A549 (cell line): Measurements from ENCODE around the gene RGSL1. TPM values are rescaled to one million over a fixed set of nuclear protein-coding genes. Genes with fewer than 3 reads are reported as not detected.

Experiments used
- ATAC-seq, 2 experiments: fragments of 200-7000 bp in 1 of 2; fragments of >200 bp in 1 of 2; cut with Nextera tagmentation in 1 of 2; cut with Tn5 transposase in 1 of 2; 3 replicates each; pipeline versions ENCODE4 v1.8.0 to v1.9.1; 2018 to 2020; ENCODE audit warnings: mild to moderate bottlenecking in 1 of 2, moderate library complexity in 1 of 2
- CTCF ChIA-PET: fragments of 300-600 bp; sonication (Branson Sonifier 250); formaldehyde crosslinking; extraction: SDS; loops from one replicate; lab custom pipeline; 2021; ENCODE audit warnings: antibody characterized with exemption, inconsistent platforms; lab: Yijun Ruan, JAX
- POLR2A ChIA-PET: fragments of 350-600 bp; formaldehyde crosslinking; extraction: SDS; loops from one replicate; lab custom pipeline; 2021; ENCODE audit warnings: antibody characterized with exemption, inconsistent platforms; lab: Yijun Ruan, JAX
- DNase-seq, 2 experiments: peaks; one replicate each; pipeline versions ENCODE4 v3.0.0 to v3.0.0-alpha.2; 2011 to 2016; ENCODE audit warnings: low read depth in 1 of 2, low spot score in 1 of 2
- FAIRE-seq: peaks from 2 replicates; lab custom pipeline; 2011; peaks lifted over from hg19 to GRCh38; lab: Jason Lieb, UNC
- H3K27ac ChIP-seq, 2 experiments: fragments of >200 bp; sonication (Bioruptor Twin); formaldehyde crosslinking; 3 replicates each; pipeline ENCODE4 v1.5.1; 2016 to 2017
- H3K4me1 ChIP-seq: fragments of >200 bp; sonication (Bioruptor Twin); formaldehyde crosslinking; 3 replicates; pipeline ENCODE4 v1.6.1; 2016
- H3K4me2 ChIP-seq: fragments of >200 bp; sonication (Bioruptor Twin); formaldehyde crosslinking; 3 replicates; pipeline ENCODE4 v1.6.1; 2016
- H3K4me3 ChIP-seq: fragments of >200 bp; sonication (Bioruptor Twin); formaldehyde crosslinking; 3 replicates; pipeline ENCODE4 v1.5.1; 2016
- H3K9me3 ChIP-seq: fragments of >200 bp; sonication (Bioruptor Twin); formaldehyde crosslinking; 3 replicates; pipeline ENCODE4 v1.6.1; 2016
- CBX2 ChIP-seq: fragments of 200-600 bp; sonication (generic); IDR thresholded peaks from 2 replicates; pipeline ENCODE4 v1.6.1; 2016; ENCODE audit warnings: low read depth, mild to moderate bottlenecking, borderline replicate concordance
- CHD2 ChIP-seq: fragments of 150-350 bp; IDR thresholded peaks from 2 replicates; pipeline ENCODE4 v1.6.1; 2014; ENCODE audit warnings: low read length; ENCODE audit not compliant: partially characterized antibody
- CHD4 ChIP-seq: fragments of 200-600 bp; sonication (generic); IDR thresholded peaks from 2 replicates; pipeline ENCODE4 v1.6.1; 2016; ENCODE audit warnings: antibody characterized with exemption, mild to moderate bottlenecking, borderline replicate concordance
- FOSL2 ChIP-seq, 2 experiments: fragments of 450-650 bp in 1 of 2; fragments of >200 bp in 1 of 2; sonication (Bioruptor Twin) in 1 of 2; formaldehyde crosslinking; IDR thresholded peaks; 2 replicates each; pipeline versions ENCODE4 v1.5.0 to v1.6.1; 2016 to 2020; ENCODE audit warnings: mild to moderate bottlenecking in 1 of 2, moderate library complexity in 1 of 2
- FOXS1 ChIP-seq: fragments of 250-450 bp; sonication (Bioruptor Pico); IDR thresholded peaks from 2 replicates; pipeline ENCODE4 v1.5.0; 2020; ENCODE audit warnings: mild to moderate bottlenecking, moderate library complexity
- GATA3 ChIP-seq: IDR thresholded peaks from 2 replicates; pipeline ENCODE4 v1.6.1; 2012; ENCODE audit warnings: borderline replicate concordance
- HDAC2 ChIP-seq: fragments of 200-600 bp; sonication (generic); IDR thresholded peaks from 2 replicates; pipeline ENCODE4 v1.6.1; 2016
- HEYL ChIP-seq: fragments of 250-450 bp; sonication (Bioruptor Pico); IDR thresholded peaks from 2 replicates; pipeline ENCODE4 v1.8.0; 2021; ENCODE audit warnings: mild to moderate bottlenecking, moderate library complexity
- HOXA7 ChIP-seq: fragments of 250-450 bp; sonication (Bioruptor Pico); IDR thresholded peaks from 2 replicates; pipeline ENCODE4 v1.5.0; 2020; ENCODE audit warnings: mild to moderate bottlenecking, moderate library complexity
- HOXB13 ChIP-seq: fragments of 250-450 bp; sonication (Bioruptor Pico); IDR thresholded peaks from 2 replicates; pipeline ENCODE4 v1.5.0; 2020; ENCODE audit warnings: low read depth, mild to moderate bottlenecking, moderate library complexity
- MAZ ChIP-seq: fragments of 150-350 bp; IDR thresholded peaks from 2 replicates; pipeline ENCODE4 v1.6.1; 2014; ENCODE audit warnings: antibody characterized with exemption, low read depth, low read length, borderline replicate concordance
- NPAS2 ChIP-seq: fragments of 250-450 bp; sonication (Bioruptor Pico); IDR thresholded peaks from 2 replicates; pipeline ENCODE4 v1.8.0; 2022; ENCODE audit warnings: mild to moderate bottlenecking, moderate library complexity, borderline replicate concordance
- POLR2A ChIP-seq: IDR thresholded peaks from 2 replicates; pipeline ENCODE4 v1.6.1; 2012; ENCODE audit warnings: mild to moderate bottlenecking, low read length
- POLR2AphosphoS2 ChIP-seq: conservative IDR thresholded peaks from 2 replicates; pipeline ENCODE4 v1.6.1; 2012; ENCODE audit warnings: low read length, improper control_type of control experiment, inconsistent platforms
- RAD21 ChIP-seq, 2 experiments: fragments of >200 bp in 1 of 2; sonication (Bioruptor Twin) in 1 of 2; formaldehyde crosslinking in 1 of 2; IDR thresholded peaks in 1 of 2; conservative IDR thresholded peaks in 1 of 2; 2 replicates in 1 of 2; 3 replicates in 1 of 2; pipeline ENCODE4 v1.6.1; 2012 to 2018; ENCODE audit warnings: inconsistent platforms in 1 of 2
- RARB ChIP-seq: fragments of 250-450 bp; sonication (Bioruptor Pico); IDR thresholded peaks from 2 replicates; pipeline ENCODE4 v1.8.0; 2021; ENCODE audit warnings: mild to moderate bottlenecking, moderate library complexity
- ZSCAN20 ChIP-seq: fragments of 250-450 bp; sonication (Bioruptor Pico); IDR thresholded peaks from 2 replicates; pipeline ENCODE4 v1.8.0; 2022; ENCODE audit warnings: mild to moderate bottlenecking, moderate library complexity
- WGBS: methylation state at CpG from one replicate; pipeline ENCODE4 v1.1.6; 2017; ENCODE audit errors: missing lambda C conversion rate; 5-methylcytosine and 5-hydroxymethylcytosine counted together
- polyA plus RNA-seq, 4 experiments: library from polyadenylated mRNA; depleted of rRNA in 3 of 4; stranded (reverse); fragments of >200 nt; fragmentation: RNase III in 1 of 4; extraction: RNeasy Plus Mini Kit Qiagen cat#74134 plus additional on column Dnase treatment in 1 of 4; gene quantifications; 2 replicates in 3 of 4; 3 replicates in 1 of 4; pipeline ENCODE4 v1.2.3, GENCODE V29; 2011 to 2017
- TF ChIP-seq, protein P1 (sequence below): IDR thresholded peaks from 2 replicates; pipeline ENCODE4 v1.6.1; 2012; ENCODE audit warnings: low read depth, borderline replicate concordance
- TF ChIP-seq, protein P2 (sequence below): IDR thresholded peaks from 2 replicates; pipeline ENCODE4 v1.6.1; 2012
- TF ChIP-seq, protein P3 (sequence below): fragments of >200 bp; sonication (Bioruptor Twin); formaldehyde crosslinking; IDR thresholded peaks from 3 replicates; pipeline ENCODE4 v1.6.1; 2016
- TF ChIP-seq, protein P4 (sequence below): IDR thresholded peaks from 2 replicates; pipeline ENCODE4 v1.6.1; 2012
- TF ChIP-seq, protein P5 (sequence below): fragments of >200 bp; sonication (Bioruptor Twin); formaldehyde crosslinking; IDR thresholded peaks from 2 replicates; pipeline ENCODE4 v1.6.1; 2016
- TF ChIP-seq, protein P6 (sequence below): fragments of >200 bp; sonication (Bioruptor Twin); formaldehyde crosslinking; IDR thresholded peaks from 3 replicates; pipeline ENCODE4 v1.5.1; 2016

Gene RGSL1
- polyA plus RNA-seq, 2 of the 4 experiments (the other 2 are of a cell fraction) = not detected

DNA sequence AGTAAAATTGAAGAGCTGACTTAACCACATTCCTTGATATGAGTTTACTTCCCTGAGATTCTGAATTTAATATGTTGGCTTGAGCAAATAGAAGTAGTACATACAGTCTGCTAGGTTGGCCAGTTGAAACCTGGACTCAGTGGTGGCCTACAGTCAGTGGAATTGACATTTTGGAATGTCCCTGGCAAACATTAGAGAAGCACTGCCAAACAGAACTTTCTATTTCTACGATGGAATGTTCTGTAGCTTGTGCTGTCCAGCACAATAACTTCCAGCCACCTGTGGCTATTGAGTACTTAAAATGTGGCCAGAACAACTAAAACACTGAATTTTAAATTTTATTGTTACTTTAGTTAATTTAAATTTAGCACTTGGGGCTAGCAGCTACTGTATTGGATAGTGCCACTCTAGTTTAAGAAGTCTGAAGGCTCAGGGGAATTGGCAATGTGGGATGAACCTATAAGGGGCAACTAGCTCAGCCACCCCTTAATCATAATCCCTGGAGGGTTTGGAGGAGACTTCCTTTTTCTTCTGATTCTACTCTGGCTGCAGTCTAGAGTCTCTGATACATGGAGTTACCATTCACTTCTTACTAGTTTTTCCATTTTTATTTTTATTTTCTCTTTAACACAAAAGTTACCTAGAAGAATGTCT is 39.2 kb upstream of the RGSL1 start:
- 5% methylated on average over 1 of the region's 1 CpG for WGBS
- POLR2A ChIA-PET = no interaction called here
- CTCF ChIA-PET = interaction anchor here (0.9 to 1.8 kb wide), 3 partner anchors 9 to 267 kb away, joined by 3 to 4 read pairs (median 4); no protein-coding TSS in a partner anchor

DNA sequence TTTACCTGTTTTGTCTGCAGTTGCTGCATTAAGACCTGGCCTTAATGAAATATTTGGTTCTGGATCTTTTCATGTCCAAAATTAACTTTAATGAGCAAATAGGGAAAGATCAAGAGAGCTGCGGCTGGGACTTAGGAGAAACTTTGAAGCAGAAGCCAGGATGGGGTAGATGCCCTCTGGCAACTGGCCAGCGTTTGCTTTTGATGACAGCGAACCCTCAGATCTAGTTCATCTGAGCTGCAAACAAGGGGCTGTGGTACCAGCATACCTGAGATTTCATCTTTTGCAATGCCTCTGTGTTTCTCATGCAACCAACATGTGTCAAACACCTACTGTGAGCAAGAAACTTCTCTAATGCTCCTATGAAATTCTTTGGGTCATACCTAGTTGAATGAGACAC is 36.5 kb upstream of the RGSL1 start:
- Histone ChIP-seq H3K9me3 (no peaks in the 10 kb centered on the region), H3K4me3 (no peak overlapping the region), H3K4me2 (no peak overlapping the region), H3K27ac (no peak overlapping the region), H3K4me1 (no peaks in the 10 kb centered on the region)
- ATAC-seq (no peak), DNase-seq (no peak), FAIRE-seq (no peak)
- WGBS = 44% methylated on average over 3 of the region's 3 CpGs
- TF ChIP-seq NPAS2 (CRISPR knock-in tag) (no peak), FOSL2 (IDR thresholded peaks at IDR 0.05) (no peak), FOSL2 (CRISPR knock-in tag; IDR thresholded peaks at IDR 0.05) (no peak), MAZ (no peak)
- TF ChIP-seq, protein P1, sequence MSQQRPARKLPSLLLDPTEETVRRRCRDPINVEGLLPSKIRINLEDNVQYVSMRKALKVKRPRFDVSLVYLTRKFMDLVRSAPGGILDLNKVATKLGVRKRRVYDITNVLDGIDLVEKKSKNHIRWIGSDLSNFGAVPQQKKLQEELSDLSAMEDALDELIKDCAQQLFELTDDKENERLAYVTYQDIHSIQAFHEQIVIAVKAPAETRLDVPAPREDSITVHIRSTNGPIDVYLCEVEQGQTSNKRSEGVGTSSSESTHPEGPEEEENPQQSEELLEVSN = no peak
- POLR2A ChIA-PET = no interaction called here
- CTCF ChIA-PET = interaction anchor here (0.9 kb wide), 1 partner anchor 17 kb away, joined by 3 read pairs; no protein-coding TSS in a partner anchor

More for the DNA sequence above, 39.2 kb upstream of the RGSL1 start:
- no peak for FAIRE-seq
- Histone ChIP-seq H3K27ac (no peak overlapping the region), H3K4me2 (no peak overlapping the region), H3K4me1 (no peaks in the 10 kb centered on the region), H3K4me3 (no peak overlapping the region), H3K9me3 (no peaks in the 10 kb centered on the region)
- TF ChIP-seq FOXS1 (CRISPR knock-in tag) (no peak), HOXB13 (no peak), HEYL (no peak), POLR2A (no peak), NPAS2 (CRISPR knock-in tag) (no peak), ZSCAN20 (CRISPR knock-in tag) (no peak), CHD2 (no peak), POLR2AphosphoS2 (no peak), GATA3 (no peak), HDAC2 (no peak), CHD4 (no peak), HOXA7 (no peak), RAD21 (conservative IDR thresholded peaks at IDR 0.05 in 1 of 2, IDR thresholded peaks at IDR 0.05 in 1 of 2) (no peak), RARB (CRISPR knock-in tag) (no peak), CBX2 (no peak)
- TF ChIP-seq, protein P2, sequence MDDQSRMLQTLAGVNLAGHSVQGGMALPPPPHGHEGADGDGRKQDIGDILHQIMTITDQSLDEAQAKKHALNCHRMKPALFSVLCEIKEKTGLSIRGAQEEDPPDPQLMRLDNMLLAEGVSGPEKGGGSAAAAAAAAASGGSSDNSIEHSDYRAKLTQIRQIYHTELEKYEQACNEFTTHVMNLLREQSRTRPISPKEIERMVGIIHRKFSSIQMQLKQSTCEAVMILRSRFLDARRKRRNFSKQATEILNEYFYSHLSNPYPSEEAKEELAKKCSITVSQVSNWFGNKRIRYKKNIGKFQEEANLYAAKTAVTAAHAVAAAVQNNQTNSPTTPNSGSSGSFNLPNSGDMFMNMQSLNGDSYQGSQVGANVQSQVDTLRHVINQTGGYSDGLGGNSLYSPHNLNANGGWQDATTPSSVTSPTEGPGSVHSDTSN = no peak
- TF ChIP-seq, protein P3, sequence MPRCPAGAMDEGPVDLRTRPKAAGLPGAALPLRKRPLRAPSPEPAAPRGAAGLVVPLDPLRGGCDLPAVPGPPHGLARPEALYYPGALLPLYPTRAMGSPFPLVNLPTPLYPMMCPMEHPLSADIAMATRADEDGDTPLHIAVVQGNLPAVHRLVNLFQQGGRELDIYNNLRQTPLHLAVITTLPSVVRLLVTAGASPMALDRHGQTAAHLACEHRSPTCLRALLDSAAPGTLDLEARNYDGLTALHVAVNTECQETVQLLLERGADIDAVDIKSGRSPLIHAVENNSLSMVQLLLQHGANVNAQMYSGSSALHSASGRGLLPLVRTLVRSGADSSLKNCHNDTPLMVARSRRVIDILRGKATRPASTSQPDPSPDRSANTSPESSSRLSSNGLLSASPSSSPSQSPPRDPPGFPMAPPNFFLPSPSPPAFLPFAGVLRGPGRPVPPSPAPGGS = no peak
- TF ChIP-seq, protein P4, sequence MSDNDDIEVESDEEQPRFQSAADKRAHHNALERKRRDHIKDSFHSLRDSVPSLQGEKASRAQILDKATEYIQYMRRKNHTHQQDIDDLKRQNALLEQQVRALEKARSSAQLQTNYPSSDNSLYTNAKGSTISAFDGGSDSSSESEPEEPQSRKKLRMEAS = no peak
- TF ChIP-seq, protein P5, sequence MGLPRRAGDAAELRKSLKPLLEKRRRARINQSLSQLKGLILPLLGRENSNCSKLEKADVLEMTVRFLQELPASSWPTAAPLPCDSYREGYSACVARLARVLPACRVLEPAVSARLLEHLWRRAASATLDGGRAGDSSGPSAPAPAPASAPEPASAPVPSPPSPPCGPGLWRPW = no peak
- TF ChIP-seq, protein P6, sequence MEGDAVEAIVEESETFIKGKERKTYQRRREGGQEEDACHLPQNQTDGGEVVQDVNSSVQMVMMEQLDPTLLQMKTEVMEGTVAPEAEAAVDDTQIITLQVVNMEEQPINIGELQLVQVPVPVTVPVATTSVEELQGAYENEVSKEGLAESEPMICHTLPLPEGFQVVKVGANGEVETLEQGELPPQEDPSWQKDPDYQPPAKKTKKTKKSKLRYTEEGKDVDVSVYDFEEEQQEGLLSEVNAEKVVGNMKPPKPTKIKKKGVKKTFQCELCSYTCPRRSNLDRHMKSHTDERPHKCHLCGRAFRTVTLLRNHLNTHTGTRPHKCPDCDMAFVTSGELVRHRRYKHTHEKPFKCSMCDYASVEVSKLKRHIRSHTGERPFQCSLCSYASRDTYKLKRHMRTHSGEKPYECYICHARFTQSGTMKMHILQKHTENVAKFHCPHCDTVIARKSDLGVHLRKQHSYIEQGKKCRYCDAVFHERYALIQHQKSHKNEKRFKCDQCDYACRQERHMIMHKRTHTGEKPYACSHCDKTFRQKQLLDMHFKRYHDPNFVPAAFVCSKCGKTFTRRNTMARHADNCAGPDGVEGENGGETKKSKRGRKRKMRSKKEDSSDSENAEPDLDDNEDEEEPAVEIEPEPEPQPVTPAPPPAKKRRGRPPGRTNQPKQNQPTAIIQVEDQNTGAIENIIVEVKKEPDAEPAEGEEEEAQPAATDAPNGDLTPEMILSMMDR = no peak
- DNase-seq = no peak
- no peak for ATAC-seq
